ENCODE data around the gene INSR. TPM values are rescaled to one million over a fixed set of nuclear protein-coding genes. Genes with fewer than 3 reads are reported as not detected.

The INSR gene
- total and polyA plus RNA-seq, 2 of the 8 experiments (the other 6 are each of a cell fraction or from before 2014, with no cell fraction given) = 13.1 to 48.7 TPM

GRCh38 chr19:7115721-7116120 lies 178.5 kb downstream of the INSR start:
- no peaks in the 10 kb centered on the region for H4K20me1 ChIP-seq (replicated peaks in 1 of 2; ENCODE audit: control insufficient read depth in 1 of 2, insufficient read depth in 2 of 2, low read length in 2 of 2)
- H2BK5ac ChIP-seq (ENCODE audit: low read depth, low read length) = no peak overlapping the region
- no peak overlapping the region for H2BK120ac ChIP-seq (replicated peaks; ENCODE audit: low read depth, low read length)
- no peak overlapping the region for H4K8ac ChIP-seq (ENCODE audit: extremely low read depth, insufficient read depth, low read length)
- H2BK12ac ChIP-seq (ENCODE audit: low read depth, low read length) = 0 out of 2 replicates have a peak overlapping the region, but pooled peaks have one; percentile 14
- H3K9me3 ChIP-seq (ENCODE audit: insufficient read depth in 2 of 2, low read depth in 1 of 2, low read length in 1 of 2) = no peaks in the 10 kb centered on the region
- no peak overlapping the region for H3K23ac ChIP-seq (ENCODE audit: insufficient read length)
- H4K91ac ChIP-seq (replicated peaks; ENCODE audit: insufficient read length, low read length) = no peak overlapping the region
- no peak overlapping the region for H3K4ac ChIP-seq (replicated peaks; ENCODE audit: insufficient read length, low read depth, low read length)
- CTCF ChIA-PET (ENCODE audit: partially characterized antibody) = interaction anchor here (1.0 kb wide), 1 partner anchor 13 kb away, joined by 4 read pairs; no protein-coding TSS in a partner anchor
- no peaks in the 10 kb centered on the region for H3K4me1 ChIP-seq (replicated peaks in 1 of 4; ENCODE audit: control insufficient read depth in 3 of 4, insufficient read depth in 4 of 4, low read length in 3 of 4)
- no peak overlapping the region for H3K27ac ChIP-seq (ENCODE audit: low read depth, low read length)
- H3K18ac ChIP-seq (ENCODE audit: extremely low read depth, low read length) = no peak overlapping the region
- no peaks in the 10 kb centered on the region for H3K79me2 ChIP-seq (ENCODE audit: control insufficient read depth in 1 of 2, insufficient read depth in 2 of 2, low read length in 2 of 2)
- 93% methylated on average over 6 of the region's 6 CpGs; no CpG with 5 or more reads in 1 of the 2 experiments for WGBS, 2 experiments (ENCODE audit: extremely low coverage in 1 of 2, insufficient coverage in 1 of 2, insufficient read length in 1 of 2, insufficient replicate concordance in 2 of 2, low coverage in 1 of 2, low lambda C conversion rate in 2 of 2, missing lambda C conversion rate in 1 of 2)
- no peak overlapping the region for H3K4me2 ChIP-seq (ENCODE audit: insufficient read depth in 1 of 2, low read depth in 2 of 2, low read length in 2 of 2)
- no peak overlapping the region for H2AFZ ChIP-seq (ENCODE audit: low read length)
- no peak overlapping the region for H2BK15ac ChIP-seq (ENCODE audit: low read length)
- H4K5ac ChIP-seq (ENCODE audit: insufficient read length, low read depth, low read length) = no peak overlapping the region
- DNase-seq (ENCODE audit: low read depth in 1 of 2, low spot score in 2 of 2) (no peak), FAIRE-seq (no peak)
- peaks cover 0 to 32% (median 14%) of the 10 kb centered on the region in 4 experiments; a peak in 5 of 8 replicates for H3K36me3 ChIP-seq (ENCODE audit: control insufficient read depth in 2 of 4, insufficient read depth in 4 of 4, low read length in 3 of 4)
- H2BK20ac ChIP-seq (ENCODE audit: low read length) = no peak overlapping the region
- H3K56ac ChIP-seq (replicated peaks; ENCODE audit: insufficient read length, low read depth, low read length) = no peak overlapping the region
- H3K9ac ChIP-seq (replicated peaks in 1 of 4; ENCODE audit: extremely low read depth in 1 of 4, low read depth in 3 of 4, low read length in 3 of 4) = no peak overlapping the region
- H3K14ac ChIP-seq (ENCODE audit: insufficient read length) = no peak overlapping the region
- no peaks in the 10 kb centered on the region for H3K27me3 ChIP-seq (replicated peaks in 1 of 4; ENCODE audit: control insufficient read depth in 3 of 4, extremely low read depth in 1 of 4, insufficient read depth in 3 of 4, low read length in 3 of 4)
- no peak overlapping the region for H3K4me3 ChIP-seq (ENCODE audit: extremely low read depth in 1 of 4, insufficient read depth in 2 of 4, low read depth in 3 of 4, low read length in 4 of 4)
- H3K79me1 ChIP-seq (ENCODE audit: low read depth, low read length) = peaks cover 4% of the 10 kb centered on the region
- peaks cover 4% of the 10 kb centered on the region; the same call in 1 of the 2 replicates for H3K23me2 ChIP-seq (ENCODE audit: low read depth, low read length)
- H2AK5ac ChIP-seq (ENCODE audit: low read depth, low read length) = no peak overlapping the region
- POLR2A ChIA-PET (ENCODE audit: partially characterized antibody) = no interaction called here
- TF ChIP-seq EP300 (IDR thresholded peaks at IDR 0.05; ENCODE audit: borderline replicate concordance in 1 of 2, low read depth in 2 of 2, low read length in 2 of 2) = no peak
- TF ChIP-seq SIN3A (conservative IDR thresholded peaks at IDR 0.05 in 1 of 2, IDR thresholded peaks at IDR 0.05 in 1 of 2; ENCODE audit: low read depth in 1 of 2, low read length in 2 of 2) = no peak
- no peak for TF ChIP-seq GABPA (IDR thresholded peaks at IDR 0.05; ENCODE audit: borderline replicate concordance, insufficient read depth, low read length)
- no peak for TF ChIP-seq CEBPB (IDR thresholded peaks at IDR 0.05; ENCODE audit: low read depth, low read length)
- TF ChIP-seq TAF7 (optimal IDR thresholded peaks at IDR 0.05; ENCODE audit: borderline replicate concordance, low read depth, low read length) = no peak

Data from H1 (cell line).